ENCODE measurements around the gene FKBP9. TPM values are rescaled to one million over a fixed set of nuclear protein-coding genes. Genes with fewer than 3 reads are reported as not detected.
"Not testable (repeated sequence)": the region's sequence is repeated elsewhere in the genome, so short reads cannot be mapped to it uniquely, and the experiment has no call there.

The FKBP9 gene
- total and polyA plus RNA-seq, 2 donors (not counting 3 experiments of a cell fraction or from before 2014, with no cell fraction given), result 88.7 to 124 TPM

- H3K27me3 ChIP-seq (ENCODE audit: control insufficient read depth in 2 of 2, insufficient read depth in 2 of 2, low read length in 2 of 2); H3K79me2 ChIP-seq (ENCODE audit: control insufficient read depth, insufficient read depth, low read length); H3K9me3 ChIP-seq (replicated peaks; ENCODE audit: control insufficient read depth, insufficient read depth, low read length); H4K20me1 ChIP-seq (replicated peaks; ENCODE audit: control insufficient read depth, extremely low read depth, insufficient read depth, low read length); H3K36me3 ChIP-seq (ENCODE audit: control insufficient read depth in 2 of 2, extremely low read depth in 1 of 2, insufficient read depth in 2 of 2, low read length in 2 of 2); H3K9me1 ChIP-seq (replicated peaks; ENCODE audit: control insufficient read depth, extremely low read depth, insufficient read depth, low read length); dilution Hi-C loops (cut with MboI; ENCODE audit: extremely low pct_ligation_motif_present, low sequenced_read_pairs); POLR2A ChIA-PET: not testable (repeated sequence)
- intact Hi-C loops (cut with micrococcal nuclease), result loop anchor here (2.0 to 5.0 kb wide), 2 partner anchors 40 to 41 kb away; partner anchors contain the start of gene FKBP9
- H3K4me3 ChIP-seq (replicated peaks in 1 of 3; ENCODE audit: insufficient read depth in 1 of 3, low read depth in 1 of 3, low read length in 3 of 3), result peak overlapping the region in 1 of 3 experiments; percentile 17
- BruUV-seq (replicated peaks), result TSS peak; percentile 30
- CTCF ChIA-PET, result interaction anchor here (0.6 to 1.0 kb wide), 3 partner anchors 25 to 57 kb away, joined by 3 read pairs; no protein-coding TSS in a partner anchor
- H2AFZ ChIP-seq (ENCODE audit: low read depth, low read length), result peak overlapping the region; percentile 48
- peaks cover 17% of the 10 kb centered on the region for H3K4me1 ChIP-seq (ENCODE audit: control insufficient read depth, extremely low read depth, insufficient read depth, low read length)
- FAIRE-seq (peak; percentile 98), DNase-seq (ENCODE audit: low read depth, low spot score) (peak; percentile 88)
- H3K27ac ChIP-seq (ENCODE audit: insufficient read depth, low read depth, low read length), result peak overlapping the region; percentile 86
- H3K9ac ChIP-seq (replicated peaks; ENCODE audit: extremely low read depth, insufficient read depth, low read length), result peak overlapping the region; percentile 16
- peak; percentile 62 for TF ChIP-seq MAX (IDR thresholded peaks at IDR 0.05; ENCODE audit: insufficient read depth, insufficient read length)
- TF ChIP-seq POLR2AphosphoS5 (IDR thresholded peaks at IDR 0.05; ENCODE audit: insufficient read depth, low read depth, low read length), result peak; percentile 34
- H3K4me2 ChIP-seq (ENCODE audit: insufficient read depth, low read length), result peak overlapping the region; percentile 47
These were observed 41.3 kb downstream of the FKBP9 start for GRCh38 chr7:32998361-32999171.

GRCh38 chr7:32999380-32999779 lies 42.1 kb downstream of the FKBP9 start:
- peak; percentile 52 for FAIRE-seq
- CTCF ChIA-PET, result interaction anchor here (1.0 kb wide), 2 partner anchors 56 to 58 kb away, joined by 3 read pairs; no protein-coding TSS in a partner anchor
- H4K20me1 ChIP-seq (replicated peaks; ENCODE audit: control insufficient read depth, extremely low read depth, insufficient read depth, low read length); H3K36me3 ChIP-seq (ENCODE audit: control insufficient read depth in 2 of 2, extremely low read depth in 1 of 2, insufficient read depth in 2 of 2, low read length in 2 of 2); H3K9me1 ChIP-seq (replicated peaks; ENCODE audit: control insufficient read depth, extremely low read depth, insufficient read depth, low read length); BruUV-seq (replicated peaks); POLR2A ChIA-PET; H3K4me3 ChIP-seq (replicated peaks in 1 of 3; ENCODE audit: insufficient read depth in 1 of 3, low read depth in 1 of 3, low read length in 3 of 3); H2AFZ ChIP-seq (ENCODE audit: low read depth, low read length); dilution Hi-C loops (cut with MboI; ENCODE audit: extremely low pct_ligation_motif_present, low sequenced_read_pairs); H3K79me2 ChIP-seq (ENCODE audit: control insufficient read depth, insufficient read depth, low read length); H3K9me3 ChIP-seq (replicated peaks; ENCODE audit: control insufficient read depth, insufficient read depth, low read length); H3K27me3 ChIP-seq (ENCODE audit: control insufficient read depth in 2 of 2, insufficient read depth in 2 of 2, low read length in 2 of 2): not testable (repeated sequence)
- peak overlapping the region; percentile 47 for H3K4me2 ChIP-seq (ENCODE audit: insufficient read depth, low read length)
- intact Hi-C loops (cut with micrococcal nuclease), result loop anchor here (2.0 to 5.0 kb wide), 2 partner anchors 39 to 42 kb away; partner anchors contain the start of gene FKBP9
- H3K9ac ChIP-seq (replicated peaks; ENCODE audit: extremely low read depth, insufficient read depth, low read length), result peak overlapping the region; percentile 9
- DNase-seq (ENCODE audit: low read depth, low spot score), result peak; percentile 79
- peak overlapping the region; percentile 86 for H3K27ac ChIP-seq (ENCODE audit: insufficient read depth, low read depth, low read length)
- H3K4me1 ChIP-seq (ENCODE audit: control insufficient read depth, extremely low read depth, insufficient read depth, low read length), result peaks cover 17% of the 10 kb centered on the region

- peaks cover 12% of the 10 kb centered on the region for H3K4me1 ChIP-seq (ENCODE audit: control insufficient read depth, extremely low read depth, insufficient read depth, low read length)
- H3K27me3 ChIP-seq (ENCODE audit: control insufficient read depth in 2 of 2, insufficient read depth in 2 of 2, low read length in 2 of 2); H3K79me2 ChIP-seq (ENCODE audit: control insufficient read depth, insufficient read depth, low read length); H3K36me3 ChIP-seq (ENCODE audit: control insufficient read depth in 2 of 2, extremely low read depth in 1 of 2, insufficient read depth in 2 of 2, low read length in 2 of 2); H3K9ac ChIP-seq (replicated peaks; ENCODE audit: extremely low read depth, insufficient read depth, low read length); H3K27ac ChIP-seq (ENCODE audit: insufficient read depth, low read depth, low read length); dilution Hi-C loops (cut with MboI; ENCODE audit: extremely low pct_ligation_motif_present, low sequenced_read_pairs); H2AFZ ChIP-seq (ENCODE audit: low read depth, low read length); H3K9me3 ChIP-seq (replicated peaks; ENCODE audit: control insufficient read depth, insufficient read depth, low read length); POLR2A ChIA-PET; BruUV-seq (replicated peaks); H3K9me1 ChIP-seq (replicated peaks; ENCODE audit: control insufficient read depth, extremely low read depth, insufficient read depth, low read length); intact Hi-C loops (cut with micrococcal nuclease); CTCF ChIA-PET; H3K4me2 ChIP-seq (ENCODE audit: insufficient read depth, low read length); H4K20me1 ChIP-seq (replicated peaks; ENCODE audit: control insufficient read depth, extremely low read depth, insufficient read depth, low read length); H3K4me3 ChIP-seq (replicated peaks in 1 of 3; ENCODE audit: insufficient read depth in 1 of 3, low read depth in 1 of 3, low read length in 3 of 3): not testable (repeated sequence)
- peak; percentile 65 for FAIRE-seq
- DNase-seq (ENCODE audit: low read depth, low spot score), result peak; percentile 26
These were observed 45.9 kb downstream of the FKBP9 start for GRCh38 chr7:33003111-33003510.

All from endothelial cell of umbilical vein (primary cell).